ENCODE results near the gene TMPRSS9. TPM values are rescaled to one million over a fixed set of nuclear protein-coding genes. Genes with fewer than 3 reads are reported as not detected.

Gene TMPRSS9
- total RNA-seq, 1 experiment from 2014 or later, result not detected

- DNase-seq (ENCODE audit: low read depth), result no peak
Measured at GRCh38 chr19:2329149-2329478, 31.0 kb upstream of the TMPRSS9 start.

DNA sequence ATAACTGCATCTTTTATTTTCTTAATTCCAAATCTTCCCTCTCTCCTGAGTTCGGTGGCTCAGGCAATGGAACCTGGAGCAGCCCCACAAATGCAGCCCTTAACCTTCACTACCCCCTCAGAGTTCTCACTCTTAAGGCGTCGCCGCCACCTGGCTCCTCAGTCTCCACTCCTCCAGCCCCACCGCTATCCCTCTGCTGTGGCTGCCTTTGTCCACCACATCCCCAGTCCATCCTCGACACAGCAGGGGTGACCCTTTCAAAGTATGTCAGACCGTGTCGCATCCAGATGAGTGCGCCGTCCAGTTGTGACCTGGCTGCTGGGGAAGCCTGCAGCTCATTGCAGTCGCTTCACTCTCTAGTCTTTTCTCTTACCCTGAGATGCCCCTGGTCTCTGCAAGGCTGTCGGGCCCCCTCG, 30.6 kb upstream of the TMPRSS9 start:
- DNase-seq (ENCODE audit: low read depth), result no peak

DNA sequence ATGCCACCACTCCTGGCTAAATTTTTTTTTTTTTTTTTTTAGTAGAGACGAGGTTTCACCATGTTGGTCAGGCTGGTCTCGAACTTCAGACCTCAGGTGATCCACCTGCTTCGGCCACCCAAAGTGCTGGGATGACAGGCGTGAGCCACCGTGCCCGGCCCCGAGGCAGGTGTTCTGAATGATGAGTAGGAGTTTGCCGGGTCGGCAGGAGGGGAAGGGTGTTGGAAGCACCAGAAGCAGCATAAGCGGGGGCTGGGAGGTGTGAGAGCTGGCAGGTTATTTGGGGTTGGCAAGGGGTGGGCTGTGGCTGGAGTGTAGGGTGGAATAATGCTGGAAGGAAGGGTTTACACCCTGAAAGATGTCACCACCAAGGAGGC, 29.8 kb upstream of the TMPRSS9 start:
- DNase-seq (ENCODE audit: low read depth), result no peak

- DNase-seq (ENCODE audit: low read depth), result no peak
Measured at GRCh38 chr19:2330632-2331284, 29.3 kb upstream of the TMPRSS9 start.

GRCh38 chr19:2331601-2332246, 28.3 kb upstream of the TMPRSS9 start:
- no peak for DNase-seq (ENCODE audit: low read depth)

- DNase-seq (ENCODE audit: low read depth), result no peak
Measured at GRCh38 chr19:2332341-2333026, 27.6 kb upstream of the TMPRSS9 start.

- DNase-seq (ENCODE audit: low read depth), result no peak
Measured at GRCh38 chr19:2333027-2333806, 26.8 kb upstream of the TMPRSS9 start.

DNA sequence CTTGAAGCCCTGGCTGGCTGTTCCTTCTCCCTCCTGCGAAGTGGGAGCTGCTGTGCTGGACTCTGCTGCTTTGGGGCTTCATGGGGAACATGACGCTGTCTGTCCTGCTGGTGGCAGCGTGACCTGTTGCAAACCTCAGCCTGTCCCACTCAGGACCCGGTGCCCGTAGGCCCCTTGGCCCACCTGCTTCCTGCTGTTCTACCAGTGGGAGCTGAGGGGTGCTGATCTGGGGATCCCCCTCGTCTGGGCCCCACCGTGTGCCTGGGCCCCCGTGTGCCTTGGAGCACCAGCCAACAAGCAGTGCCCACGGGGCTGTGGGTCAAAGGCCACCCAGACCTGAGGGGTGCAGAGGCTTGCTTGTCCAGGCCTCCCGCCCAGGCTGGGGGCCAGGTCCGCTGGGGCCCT, 26.3 kb upstream of the TMPRSS9 start:
- DNase-seq (ENCODE audit: low read depth), result no peak

DNA sequence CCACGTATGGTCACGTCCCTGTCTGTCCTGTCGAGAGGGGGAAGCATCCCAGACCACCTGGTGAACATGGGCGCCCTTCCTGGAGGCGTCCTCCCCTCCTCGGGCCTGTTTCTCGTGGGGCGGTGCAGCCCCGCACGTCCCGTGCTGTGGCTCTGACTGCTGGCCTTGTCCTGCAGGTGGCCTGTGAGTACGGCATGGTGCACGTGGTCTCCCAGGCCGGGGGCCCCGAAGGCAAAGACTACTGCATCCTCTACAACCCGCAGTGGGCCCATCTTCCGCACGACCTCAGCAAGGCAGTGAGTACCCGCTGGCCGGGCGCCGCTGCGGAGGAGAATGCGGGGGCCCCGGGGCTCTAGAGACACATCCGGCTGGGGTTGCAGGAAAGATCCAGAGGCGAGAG, 25.6 kb upstream of the TMPRSS9 start:
- DNase-seq (ENCODE audit: low read depth), result no peak

DNA sequence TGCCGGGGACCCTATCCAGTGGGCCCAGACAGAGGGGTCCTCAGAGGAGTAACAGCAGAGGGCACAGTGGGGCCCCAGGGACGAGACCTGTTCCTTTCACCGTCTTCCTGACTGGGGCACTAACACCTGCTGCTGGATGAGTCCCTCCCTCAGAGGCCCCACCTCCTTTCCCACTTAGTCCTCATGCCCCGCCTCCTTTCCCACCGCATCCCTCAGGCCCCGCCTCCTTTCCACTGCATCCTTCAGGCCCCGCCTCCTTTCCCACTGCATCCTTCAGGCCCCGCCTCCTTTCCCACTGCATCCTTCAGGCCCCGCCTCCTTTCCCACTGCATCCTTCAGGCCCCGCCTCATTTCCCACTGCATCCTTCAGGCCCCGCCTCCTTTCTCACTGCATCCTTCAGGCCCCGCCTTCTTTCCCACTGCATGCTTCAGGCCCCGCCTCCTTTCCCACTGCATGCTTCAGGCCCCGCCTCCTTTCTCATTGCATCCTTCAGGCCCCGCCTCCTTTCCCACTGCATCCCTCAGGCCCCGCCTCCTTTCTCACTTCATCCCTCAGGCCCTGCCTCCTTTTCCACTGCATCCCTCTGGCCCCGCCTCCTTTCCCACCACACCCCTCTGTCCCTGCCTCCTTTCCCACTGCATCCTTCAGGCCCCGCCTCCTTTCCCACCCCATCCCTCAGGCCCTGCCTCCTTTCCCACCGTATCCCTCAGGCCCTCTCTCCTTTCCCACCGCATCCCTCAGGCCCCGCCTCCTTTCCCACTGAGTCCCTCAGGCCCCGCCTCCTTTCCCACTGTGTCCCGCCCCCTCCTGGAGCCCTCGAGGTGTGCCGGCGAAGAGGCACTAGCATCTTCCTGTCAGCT, 24.8 kb upstream of the TMPRSS9 start:
- DNase-seq (ENCODE audit: low read depth), result no peak

GRCh38 chr19:2335848-2336247, 24.2 kb upstream of the TMPRSS9 start:
- DNase-seq (ENCODE audit: low read depth), result no peak

GRCh38 chr19:2336528-2337328, 23.3 kb upstream of the TMPRSS9 start:
- no peak for DNase-seq (ENCODE audit: low read depth)

GRCh38 chr19:2337329-2337707, 22.7 kb upstream of the TMPRSS9 start:
- no peak for DNase-seq (ENCODE audit: low read depth)

DNA sequence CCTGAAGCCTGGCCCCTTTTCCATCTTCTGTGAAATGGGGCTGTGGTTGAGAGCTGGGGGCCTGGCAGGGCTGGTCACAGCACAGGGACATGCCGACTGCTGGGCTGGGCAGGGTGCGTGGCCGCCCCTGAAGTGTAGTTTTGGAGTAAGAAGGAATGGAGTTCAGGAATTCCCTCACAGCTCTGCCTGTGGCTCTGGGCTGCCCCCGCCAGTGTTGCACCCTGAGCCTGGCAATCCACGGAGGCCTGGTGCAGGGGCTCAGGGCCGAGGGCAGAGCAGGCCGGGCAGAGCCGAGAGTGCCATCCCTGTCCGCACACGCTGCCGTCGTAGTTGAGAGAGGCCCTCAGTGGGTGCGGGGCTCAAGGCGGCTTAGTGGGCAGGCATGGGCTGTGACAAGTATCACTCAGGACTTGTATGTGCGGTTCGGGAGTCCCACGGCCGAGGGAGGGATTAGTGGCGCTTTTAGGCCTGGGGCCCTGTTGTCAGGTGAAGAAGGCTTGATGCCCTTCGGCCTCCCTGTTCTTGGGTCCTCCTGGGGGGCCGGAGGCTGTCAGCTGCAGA, 21.9 kb upstream of the TMPRSS9 start:
- DNase-seq (ENCODE audit: low read depth), result no peak

GRCh38 chr19:2338751-2339643, 21.1 kb upstream of the TMPRSS9 start:
- no peak for DNase-seq (ENCODE audit: low read depth)

DNA sequence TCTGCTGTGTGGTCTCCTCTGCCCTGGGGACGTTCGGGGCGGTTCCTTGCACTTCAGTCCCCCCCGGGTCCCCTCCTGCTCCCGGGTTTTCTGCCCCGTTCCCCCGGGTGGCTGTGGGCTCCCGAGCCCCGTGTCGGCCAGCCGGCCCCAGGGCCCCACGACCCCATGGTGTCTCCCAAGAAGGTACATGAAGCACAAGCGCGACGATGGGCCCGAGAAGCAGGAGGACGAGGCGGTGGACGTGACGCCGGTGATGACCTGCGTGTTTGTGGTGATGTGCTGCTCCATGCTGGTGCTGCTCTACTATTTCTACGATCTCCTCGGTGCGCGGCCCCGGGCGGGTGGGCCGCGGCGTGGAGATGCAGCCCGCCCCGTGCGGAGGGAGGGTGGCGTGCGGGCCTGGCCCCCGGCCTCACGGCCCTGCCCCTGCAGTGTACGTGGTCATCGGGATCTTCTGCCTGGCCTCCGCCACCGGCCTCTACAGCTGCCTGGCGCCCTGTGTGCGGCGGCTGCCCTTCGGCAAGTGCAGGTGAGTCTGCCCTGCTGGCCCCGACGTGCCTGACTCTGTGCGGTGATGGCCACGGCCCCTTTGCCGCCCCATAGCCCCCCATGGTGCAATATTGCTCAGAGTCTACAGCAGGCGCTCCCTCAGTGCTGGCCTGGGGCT, 20.3 kb upstream of the TMPRSS9 start:
- no peak for DNase-seq (ENCODE audit: low read depth)

- no peak for DNase-seq (ENCODE audit: low read depth)
Measured at GRCh38 chr19:2340496-2341243, 19.4 kb upstream of the TMPRSS9 start.

DNA sequence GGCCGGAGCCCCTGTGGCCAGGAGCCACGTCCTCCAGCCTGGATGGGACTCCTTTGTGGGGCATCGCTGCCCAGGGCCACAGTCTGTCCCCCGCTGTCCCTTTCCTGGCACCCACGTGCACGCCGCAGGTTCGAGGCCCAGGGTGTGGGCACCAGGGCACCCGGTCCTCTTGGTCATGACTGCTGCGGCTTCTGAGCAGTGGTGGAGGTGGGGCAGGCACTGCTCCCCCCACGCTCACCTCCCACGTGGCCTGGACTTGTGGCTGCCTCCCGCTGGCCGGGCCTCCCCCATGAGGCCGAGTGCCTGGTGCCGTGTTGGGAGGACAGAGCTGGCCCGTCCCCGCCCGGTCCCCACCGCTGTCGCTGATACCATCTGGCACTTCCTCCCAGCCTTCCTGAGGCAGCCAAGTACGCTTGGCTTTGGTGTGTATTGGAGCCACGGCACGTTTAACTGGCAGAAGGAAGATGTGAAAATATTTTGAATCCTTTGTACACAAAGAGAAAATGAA, 18.8 kb upstream of the TMPRSS9 start:
- no peak for DNase-seq (ENCODE audit: low read depth)

Measured in RPMI7951 (cell line).